SH-SY5Y (cell line): ENCODE data around the gene BCL7B.

Experiments
- GATA2 ChIP-seq: IDR thresholded peaks from 2 replicates; pipeline ENCODE4 v1.6.1; 2011; ENCODE audit warnings: mild to moderate bottlenecking, low read depth, low read length
- GATA3 ChIP-seq: IDR thresholded peaks from 2 replicates; pipeline ENCODE4 v1.6.1; 2011; ENCODE audit warnings: low read depth, mild to moderate bottlenecking, low read length, moderate library complexity

The BCL7B gene

GRCh38 chr7:73560109-73560835, 2.8 kb upstream of the BCL7B start:
- TF ChIP-seq GATA3 (no peak), GATA2 (no peak)

GRCh38 chr7:73557108-73557396, 438 bp downstream of the BCL7B start:
- TF ChIP-seq GATA3, result no peak
- TF ChIP-seq GATA2, result no peak

- TF ChIP-seq GATA3 (no peak), GATA2 (no peak)
These were observed 1.0 kb downstream of the BCL7B start for GRCh38 chr7:73556208-73557107.

- TF ChIP-seq GATA3, result no peak
- TF ChIP-seq GATA2, result no peak
These were observed 2.0 kb downstream of the BCL7B start for GRCh38 chr7:73555411-73555982.

- TF ChIP-seq GATA2 (no peak), GATA3 (no peak)
These were observed 8.3 kb downstream of the BCL7B start for GRCh38 chr7:73549176-73549575.

GRCh38 chr7:73547841-73548240, 9.6 kb downstream of the BCL7B start:
- no peak for TF ChIP-seq GATA3
- TF ChIP-seq GATA2, result no peak

- TF ChIP-seq GATA2, result no peak
- TF ChIP-seq GATA3, result no peak
These were observed 12.8 kb downstream of the BCL7B start for GRCh38 chr7:73544678-73545077.

- TF ChIP-seq GATA3, result no peak
- TF ChIP-seq GATA2, result no peak
These were observed 15.8 kb downstream of the BCL7B start for GRCh38 chr7:73541722-73542121.

GRCh38 chr7:73539709-73540108, 17.8 kb downstream of the BCL7B start:
- TF ChIP-seq GATA2, result no peak
- no peak for TF ChIP-seq GATA3

- TF ChIP-seq GATA2, result no peak
- no peak for TF ChIP-seq GATA3
These were observed 20.4 kb downstream of the BCL7B start for GRCh38 chr7:73537051-73537450.

GRCh38 chr7:73536479-73536878, 21.0 kb downstream of the BCL7B start:
- TF ChIP-seq GATA3 (no peak), GATA2 (no peak)

- no peak for TF ChIP-seq GATA3
- no peak for TF ChIP-seq GATA2
These were observed 23.7 kb downstream of the BCL7B start for GRCh38 chr7:73533742-73534141.

- TF ChIP-seq GATA3 (no peak), GATA2 (no peak)
These were observed 25.3 kb downstream of the BCL7B start for GRCh38 chr7:73532224-73532623.

- TF ChIP-seq GATA2 (no peak), GATA3 (no peak)
These were observed 26.7 kb downstream of the BCL7B start for GRCh38 chr7:73530800-73531199.

GRCh38 chr7:73526896-73527821, 30.3 kb downstream of the BCL7B start:
- TF ChIP-seq GATA3, result no peak
- peak; percentile 47 for TF ChIP-seq GATA2
